GM21360 (cell line): ENCODE results near the gene PNO1.
"Not testable (repeated sequence)": the region's sequence is repeated elsewhere in the genome, so short reads cannot be mapped to it uniquely, and the experiment has no call there.

Source experiments
- ATAC-seq: cut with Tn5 transposase; IDR thresholded peaks from one replicate; pipeline ENCODE4 v1.9.1; 2021; ENCODE audit warnings: mild to moderate bottlenecking, moderate library complexity; ENCODE audit not compliant: unreplicated experiment

PNO1 gene

DNA sequence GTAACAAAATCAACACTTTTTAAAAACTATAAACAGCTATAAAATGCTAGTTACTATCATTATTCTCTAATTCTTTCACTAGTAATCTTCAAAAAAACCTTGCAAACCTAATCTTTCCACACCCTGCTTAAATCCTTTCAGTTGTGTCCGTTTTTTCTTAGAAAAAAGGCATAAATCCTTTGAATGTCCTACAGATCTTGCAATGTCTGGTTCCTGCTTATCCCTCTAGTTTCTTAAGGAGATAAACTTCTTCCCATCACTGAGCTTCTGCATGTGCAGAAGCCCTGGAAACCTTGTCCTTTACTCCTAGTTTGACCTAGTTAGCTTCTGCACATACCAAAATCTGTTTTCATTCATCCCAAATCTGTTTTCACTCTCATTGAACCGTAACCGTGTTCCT lies 1.3 kb upstream of the PNO1 start:
- no peak for ATAC-seq

DNA sequence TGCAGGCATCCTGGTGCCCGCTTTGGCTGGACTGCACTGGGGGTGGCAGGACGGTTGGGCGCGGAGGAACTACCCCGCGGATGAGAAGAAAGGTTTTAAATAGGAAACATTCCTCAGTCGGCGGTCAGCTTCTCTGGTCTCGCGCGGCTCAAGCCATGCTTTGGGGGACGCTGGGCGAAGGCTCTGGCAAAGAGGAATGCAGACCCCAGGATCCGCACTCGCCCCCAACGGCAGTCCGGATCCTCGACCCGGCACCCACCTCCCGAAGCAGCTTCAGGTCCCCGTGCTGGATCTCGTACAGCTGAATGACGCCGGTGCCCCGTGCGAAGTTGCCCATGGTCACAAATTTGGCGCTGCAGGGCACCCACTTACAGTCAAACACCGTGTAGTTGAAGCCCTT lies 686 bp upstream of the PNO1 start:
- ATAC-seq: peak; percentile 22

DNA sequence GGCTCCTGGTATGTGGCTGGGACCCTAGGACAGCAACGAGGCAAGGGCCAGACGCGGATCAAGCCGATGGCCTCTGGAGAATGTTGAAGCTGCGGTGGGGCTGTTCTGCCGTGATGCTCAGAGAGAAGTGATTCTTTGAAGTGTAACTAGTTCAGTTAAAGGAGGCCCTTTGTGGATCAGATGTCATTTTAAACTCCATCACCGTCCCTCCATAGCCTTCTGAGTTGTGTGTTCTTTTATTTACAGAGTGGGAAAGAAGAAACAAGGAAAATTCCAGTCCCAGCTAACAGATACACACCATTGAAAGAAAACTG lies 403 bp downstream of the PNO1 start:
- ATAC-seq: no peak

DNA sequence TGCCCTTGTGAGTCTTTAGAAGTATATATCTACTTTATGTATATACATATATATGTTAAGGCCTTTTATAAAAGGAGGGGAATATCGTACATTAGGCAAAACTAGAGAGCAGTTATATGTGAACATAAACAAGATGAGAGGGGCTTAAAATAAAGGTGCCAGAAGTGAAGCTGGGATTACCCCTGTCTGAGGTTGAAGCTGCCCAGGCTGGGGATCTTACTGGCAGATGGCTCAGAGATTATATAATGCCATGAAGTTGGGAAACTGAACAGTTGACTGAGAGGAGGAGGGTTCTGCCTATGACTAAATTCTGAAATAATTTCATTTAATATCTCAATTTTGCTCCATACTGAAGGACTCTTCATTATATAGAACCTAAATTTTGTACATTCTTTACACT lies 6.0 kb downstream of the PNO1 start:
- no peak for ATAC-seq

DNA sequence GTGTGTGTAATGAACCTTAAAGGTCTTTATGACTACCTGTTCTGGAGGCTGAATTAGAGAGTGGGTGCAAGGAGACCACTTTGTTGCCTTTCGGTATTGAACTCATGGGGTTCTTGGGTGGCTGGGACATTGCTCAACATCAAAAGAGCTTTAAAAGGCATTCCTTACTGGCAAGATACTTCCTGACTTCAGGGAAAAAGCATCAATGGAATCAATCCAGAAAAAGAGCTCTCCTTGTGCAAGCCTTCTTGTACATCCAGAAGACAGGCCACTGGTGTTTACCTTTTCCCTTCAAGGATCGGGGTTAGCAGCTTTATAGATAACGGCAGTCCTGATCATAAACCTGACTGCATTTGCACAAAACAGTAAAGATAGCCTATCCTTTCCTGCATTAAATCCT lies 9.5 kb downstream of the PNO1 start:
- ATAC-seq: no peak

GRCh38 chr2:68169308-68169707 lies 11.6 kb downstream of the PNO1 start:
- ATAC-seq: no peak

DNA sequence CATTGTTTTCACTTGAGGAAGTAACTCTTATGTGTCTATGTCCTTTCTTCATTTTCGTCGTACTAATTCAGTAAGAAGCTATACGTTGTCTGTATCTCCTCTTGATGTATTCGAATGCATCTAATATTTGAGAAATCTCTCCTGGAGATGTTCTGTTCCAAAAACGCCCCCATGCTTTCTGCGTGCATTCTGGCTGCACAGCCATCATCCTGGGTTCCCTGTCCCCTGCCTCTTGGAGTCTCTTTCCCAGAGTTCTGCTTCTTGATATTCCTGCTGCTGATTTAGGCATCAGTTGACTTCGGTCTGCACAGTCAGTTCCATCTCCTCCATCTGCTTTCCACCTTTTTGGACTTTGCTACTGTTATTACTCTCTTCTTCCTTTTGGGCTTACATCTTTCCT lies 13.5 kb downstream of the PNO1 start:
- ATAC-seq: no peak

DNA sequence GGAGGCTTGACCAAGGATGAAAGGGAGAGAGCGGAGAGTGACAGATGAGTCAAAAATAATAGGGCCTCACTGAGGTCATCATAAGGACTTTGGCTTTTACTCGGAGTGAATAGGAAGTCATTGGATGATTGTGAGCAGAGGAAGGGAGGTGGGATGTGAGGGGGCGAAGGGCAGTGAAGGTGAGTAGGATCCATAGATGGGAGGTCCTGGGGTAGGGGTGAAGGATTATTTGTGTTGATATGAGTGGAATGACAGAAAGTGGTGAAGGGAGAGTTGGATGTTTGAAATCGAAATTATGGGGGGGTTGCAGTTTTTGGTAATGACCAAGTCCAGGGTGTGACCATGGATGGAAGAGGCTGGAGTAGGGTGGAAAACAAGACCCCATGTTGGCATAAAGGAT lies 14.0 kb downstream of the PNO1 start:
- no peak for ATAC-seq

DNA sequence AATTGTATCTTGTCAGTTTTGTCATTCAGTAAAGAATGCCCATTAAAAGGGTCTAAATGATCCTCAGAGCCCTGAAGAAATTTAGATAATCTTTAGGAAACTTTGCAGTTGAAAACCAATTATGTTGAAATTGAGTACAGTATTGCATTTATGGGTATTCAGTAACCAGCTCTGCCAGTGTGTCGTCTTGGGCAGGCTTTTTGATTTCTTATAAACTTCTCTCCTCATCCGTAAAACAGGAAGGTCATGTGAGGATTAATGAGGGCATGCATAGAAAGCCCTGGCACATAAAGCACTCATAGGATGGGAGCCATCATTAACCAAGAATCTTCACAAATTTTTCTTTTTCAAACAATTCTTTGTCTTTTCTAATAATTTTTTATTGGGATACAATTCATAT lies 14.8 kb downstream of the PNO1 start:
- no peak for ATAC-seq

GRCh38 chr2:68172990-68173700 lies 15.5 kb downstream of the PNO1 start:
- no peak for ATAC-seq

- not testable (repeated sequence) for ATAC-seq
Measured at GRCh38 chr2:68175210-68175609, 17.5 kb downstream of the PNO1 start.

DNA sequence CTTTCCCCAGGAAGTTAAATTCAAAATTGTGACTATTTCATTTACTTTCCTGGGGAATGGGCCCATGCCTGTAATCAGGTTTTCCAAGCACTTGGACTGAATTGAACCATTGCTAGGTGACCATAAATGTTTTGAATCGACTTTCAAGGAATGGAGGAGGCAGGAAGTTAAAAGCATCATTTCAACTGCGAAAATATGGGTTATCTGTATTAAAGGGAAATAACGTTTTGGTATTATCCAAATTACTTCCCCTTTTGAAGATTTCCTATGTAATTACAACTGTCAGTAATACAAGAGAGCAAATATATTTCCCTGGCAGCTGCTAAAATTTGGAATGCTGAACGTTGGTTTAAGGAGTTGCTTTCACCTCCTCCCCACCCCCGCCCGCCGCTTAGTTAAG lies 19.0 kb downstream of the PNO1 start:
- no peak for ATAC-seq

DNA sequence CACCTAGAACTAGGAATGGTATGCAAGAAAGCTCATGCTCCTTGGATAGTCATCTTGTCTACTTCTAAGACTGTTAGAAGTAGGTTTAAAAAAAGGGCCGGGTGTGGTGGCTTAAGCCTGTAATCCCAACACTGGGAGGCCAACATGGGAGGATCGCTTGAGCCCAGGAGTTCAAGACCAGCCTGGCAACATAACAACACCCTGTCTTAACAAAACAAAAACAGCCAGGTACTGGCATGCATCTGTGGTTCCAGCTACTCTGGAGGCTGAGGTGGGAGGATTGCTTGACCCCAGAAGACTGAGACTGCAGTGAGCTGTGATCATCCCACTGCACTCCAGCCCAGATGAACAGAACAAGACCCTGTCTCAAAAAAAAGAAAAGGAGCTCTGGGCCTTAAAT lies 19.9 kb downstream of the PNO1 start:
- ATAC-seq: no peak

GRCh38 chr2:68178432-68178831 lies 20.7 kb downstream of the PNO1 start:
- no peak for ATAC-seq

- no peak for ATAC-seq
Measured at GRCh38 chr2:68178954-68179627, 21.4 kb downstream of the PNO1 start.

DNA sequence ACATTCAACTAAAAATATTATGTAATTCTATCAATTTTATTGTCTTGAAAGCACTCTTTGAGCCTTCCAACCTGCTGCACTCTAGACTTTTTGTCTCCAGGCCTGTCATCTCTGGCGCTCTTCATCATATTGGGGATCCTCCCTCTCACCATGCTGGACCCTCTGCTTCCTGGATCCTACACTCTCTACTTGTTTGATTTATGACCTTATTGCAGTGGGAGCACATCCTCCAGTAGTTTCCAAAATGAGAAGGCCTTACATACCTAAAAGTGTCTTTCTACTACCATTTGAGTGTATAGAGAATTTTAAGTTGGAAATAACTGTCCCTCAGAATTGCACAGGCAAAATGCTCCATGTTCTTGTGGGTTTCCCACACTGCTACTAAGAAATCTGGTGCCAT lies 25.2 kb downstream of the PNO1 start:
- ATAC-seq: no peak

GRCh38 chr2:68185541-68186164 lies 28.0 kb downstream of the PNO1 start:
- no peak for ATAC-seq

- ATAC-seq: no peak
Measured at GRCh38 chr2:68187329-68187728, 29.6 kb downstream of the PNO1 start.

DNA sequence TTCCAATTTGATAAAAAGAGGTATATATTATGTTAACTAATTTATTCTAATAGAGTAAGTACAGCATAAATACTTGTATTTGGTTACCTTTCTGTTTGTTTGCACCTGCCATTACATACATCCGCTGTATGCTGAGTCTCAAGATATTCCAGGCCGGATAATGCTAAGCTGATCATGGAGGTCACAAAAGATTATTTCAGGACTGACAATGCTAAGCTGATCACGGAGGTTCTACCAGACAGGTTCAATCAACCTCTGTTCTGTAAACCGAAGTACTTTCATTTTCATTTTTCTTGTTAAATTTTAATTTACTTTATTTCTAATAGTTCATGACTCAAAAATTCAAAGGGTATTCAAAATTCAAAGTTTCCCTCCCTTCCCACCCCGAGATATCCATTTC lies 31.1 kb downstream of the PNO1 start:
- no peak for ATAC-seq

DNA sequence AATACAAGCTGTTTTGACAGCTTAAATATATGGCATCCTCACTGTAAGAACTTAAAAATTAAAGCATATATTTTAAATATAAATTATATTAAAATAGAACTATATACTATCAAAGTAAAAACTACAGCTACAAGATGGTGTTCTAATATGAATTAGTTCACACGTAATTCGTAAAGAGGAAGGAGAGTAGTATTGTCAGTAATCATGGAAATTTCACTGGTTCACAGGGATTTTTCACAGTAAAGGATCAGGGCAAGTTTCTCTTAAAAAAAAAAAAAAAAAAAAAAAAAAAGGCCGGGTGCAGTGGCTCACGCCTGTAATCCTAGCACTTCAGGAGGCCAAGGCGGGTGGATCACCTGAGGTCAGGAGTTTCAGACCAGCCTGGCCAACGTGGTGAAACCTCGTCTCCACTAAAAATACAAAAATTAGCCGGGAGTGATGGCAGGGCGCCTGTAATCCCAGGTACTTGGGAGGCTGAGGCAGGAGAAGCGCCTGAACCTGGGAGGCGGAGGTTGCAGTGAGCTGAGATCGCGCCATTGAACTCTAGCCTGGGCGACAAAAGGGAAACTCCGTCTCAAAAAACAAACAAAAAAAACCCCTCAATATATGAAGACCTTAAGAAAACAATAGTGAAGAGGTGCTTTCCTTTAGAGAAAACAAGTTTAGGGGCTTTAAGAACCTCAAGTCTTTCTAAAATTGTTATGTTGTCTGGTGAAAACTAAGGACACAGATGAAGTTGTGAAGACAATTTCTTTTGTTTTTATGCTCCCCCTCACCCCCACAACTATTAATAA lies 32.5 kb downstream of the PNO1 start:
- no peak for ATAC-seq

GRCh38 chr2:68190991-68191731 lies 33.5 kb downstream of the PNO1 start:
- no peak for ATAC-seq
